SK-N-SH treated with all-trans-retinoic acid at 6 μM for 48 hours (cell line): Measurements from ENCODE around the gene UVRAG.
A peak's percentile ranks its signal among the peaks of the same experiment; 100 is the strongest.

Source experiments
- ATAC-seq: fragments of 200-7000 bp; cut with Tn5 transposase; 3 replicates; pipeline ENCODE4 v1.9.1; 2020; ENCODE audit warnings: mild to moderate bottlenecking, moderate library complexity
- ARNTL ChIP-seq: fragments of 450-650 bp; formaldehyde crosslinking; IDR thresholded peaks from 2 replicates; pipeline ENCODE4 v1.5.0; 2020; ENCODE audit warnings: low read depth, mild to moderate bottlenecking, moderate library complexity, borderline replicate concordance
- BACH2 ChIP-seq: fragments of 250-450 bp; sonication (Bioruptor Pico); IDR thresholded peaks from 2 replicates; pipeline ENCODE4 v1.9.0; 2021; ENCODE audit warnings: mild to moderate bottlenecking, borderline replicate concordance
- ESRRG ChIP-seq: fragments of 250-450 bp; sonication (Bioruptor Pico); IDR thresholded peaks from 2 replicates; pipeline ENCODE4 v1.6.1; 2021; ENCODE audit warnings: mild to moderate bottlenecking
- GLIS3 ChIP-seq: fragments of 250-450 bp; sonication (Bioruptor Pico); IDR thresholded peaks from 2 replicates; pipeline ENCODE4 v1.5.0; 2020; ENCODE audit warnings: mild to moderate bottlenecking, moderate library complexity
- ISL1 ChIP-seq: fragments of 250-450 bp; sonication (Bioruptor Pico); IDR thresholded peaks from 2 replicates; pipeline ENCODE4 v2.1.2; 2022; ENCODE audit warnings: mild to moderate bottlenecking, moderate library complexity
- PPARA ChIP-seq: fragments of 250-450 bp; sonication (Bioruptor Pico); IDR thresholded peaks from 2 replicates; pipeline ENCODE4 v1.5.0; 2020; ENCODE audit warnings: mild to moderate bottlenecking, borderline replicate concordance
- RARB ChIP-seq: fragments of 250-450 bp; sonication (Bioruptor Pico); IDR thresholded peaks from 2 replicates; pipeline ENCODE4 v1.8.0; 2021; ENCODE audit warnings: mild to moderate bottlenecking, moderate library complexity
- SNAI2 ChIP-seq: fragments of 250-450 bp; sonication (Bioruptor Pico); IDR thresholded peaks from 2 replicates; pipeline ENCODE4 v1.5.0; 2020; ENCODE audit warnings: mild to moderate bottlenecking, moderate library complexity
- TCF4 ChIP-seq: fragments of 250-450 bp; sonication (Bioruptor Pico); IDR thresholded peaks from 2 replicates; pipeline ENCODE4 v1.8.0; 2021; ENCODE audit warnings: mild to moderate bottlenecking, moderate library complexity, borderline replicate concordance
- TOX ChIP-seq: fragments of 250-450 bp; sonication (Bioruptor Pico); IDR thresholded peaks from 2 replicates; pipeline ENCODE4 v1.8.0; 2021; ENCODE audit warnings: mild to moderate bottlenecking, moderate library complexity, borderline replicate concordance
- ZC3H10 ChIP-seq: fragments of 250-450 bp; sonication (Bioruptor Pico); IDR thresholded peaks from 2 replicates; pipeline ENCODE4 v1.5.1; 2021; ENCODE audit warnings: mild to moderate bottlenecking, moderate library complexity
- ZFP3 ChIP-seq: fragments of 250-450 bp; sonication (Bioruptor Pico); IDR thresholded peaks from 2 replicates; pipeline ENCODE4 v1.5.0; 2020; ENCODE audit warnings: mild to moderate bottlenecking, moderate library complexity
- ZFP30 ChIP-seq: fragments of 450-650 bp; formaldehyde crosslinking; IDR thresholded peaks from 2 replicates; pipeline ENCODE4 v1.5.0; 2022; ENCODE audit warnings: mild to moderate bottlenecking, moderate library complexity
- ZNF565 ChIP-seq: fragments of 450-650 bp; formaldehyde crosslinking; conservative IDR thresholded peaks from 2 replicates; pipeline ENCODE4 v1.5.0; 2020; ENCODE audit warnings: low read depth, mild to moderate bottlenecking, moderate library complexity
- ZNF8 ChIP-seq: fragments of 450-650 bp; formaldehyde crosslinking; IDR thresholded peaks from 2 replicates; pipeline ENCODE4 v1.5.0; 2020; ENCODE audit warnings: mild to moderate bottlenecking, moderate library complexity
- TF ChIP-seq, protein P1 (sequence below): fragments of 250-450 bp; sonication (Bioruptor Pico); IDR thresholded peaks from 2 replicates; pipeline ENCODE4 v1.8.0; 2020; ENCODE audit warnings: mild to moderate bottlenecking, moderate library complexity, borderline replicate concordance
- TF ChIP-seq, protein P2 (sequence below): fragments of 250-450 bp; sonication (Bioruptor Pico); IDR thresholded peaks from 2 replicates; pipeline ENCODE4 v1.8.0; 2021; ENCODE audit warnings: low read depth, mild to moderate bottlenecking, moderate library complexity, borderline replicate concordance
- TF ChIP-seq, protein P3 (sequence below): fragments of 250-450 bp; sonication (Bioruptor Pico); IDR thresholded peaks from 2 replicates; pipeline ENCODE4 v1.5.1; 2021; ENCODE audit warnings: mild to moderate bottlenecking, moderate library complexity
- TF ChIP-seq, protein P4 (sequence below): fragments of 250-450 bp; sonication (Bioruptor Pico); IDR thresholded peaks from 2 replicates; pipeline ENCODE4 v1.5.0; 2020; ENCODE audit warnings: mild to moderate bottlenecking, moderate library complexity
- TF ChIP-seq, protein P5 (sequence below): fragments of 250-450 bp; sonication (Bioruptor Pico); IDR thresholded peaks from 2 replicates; pipeline ENCODE4 v1.5.1; 2020; ENCODE audit warnings: low read depth, mild to moderate bottlenecking, moderate library complexity

Gene UVRAG

DNA sequence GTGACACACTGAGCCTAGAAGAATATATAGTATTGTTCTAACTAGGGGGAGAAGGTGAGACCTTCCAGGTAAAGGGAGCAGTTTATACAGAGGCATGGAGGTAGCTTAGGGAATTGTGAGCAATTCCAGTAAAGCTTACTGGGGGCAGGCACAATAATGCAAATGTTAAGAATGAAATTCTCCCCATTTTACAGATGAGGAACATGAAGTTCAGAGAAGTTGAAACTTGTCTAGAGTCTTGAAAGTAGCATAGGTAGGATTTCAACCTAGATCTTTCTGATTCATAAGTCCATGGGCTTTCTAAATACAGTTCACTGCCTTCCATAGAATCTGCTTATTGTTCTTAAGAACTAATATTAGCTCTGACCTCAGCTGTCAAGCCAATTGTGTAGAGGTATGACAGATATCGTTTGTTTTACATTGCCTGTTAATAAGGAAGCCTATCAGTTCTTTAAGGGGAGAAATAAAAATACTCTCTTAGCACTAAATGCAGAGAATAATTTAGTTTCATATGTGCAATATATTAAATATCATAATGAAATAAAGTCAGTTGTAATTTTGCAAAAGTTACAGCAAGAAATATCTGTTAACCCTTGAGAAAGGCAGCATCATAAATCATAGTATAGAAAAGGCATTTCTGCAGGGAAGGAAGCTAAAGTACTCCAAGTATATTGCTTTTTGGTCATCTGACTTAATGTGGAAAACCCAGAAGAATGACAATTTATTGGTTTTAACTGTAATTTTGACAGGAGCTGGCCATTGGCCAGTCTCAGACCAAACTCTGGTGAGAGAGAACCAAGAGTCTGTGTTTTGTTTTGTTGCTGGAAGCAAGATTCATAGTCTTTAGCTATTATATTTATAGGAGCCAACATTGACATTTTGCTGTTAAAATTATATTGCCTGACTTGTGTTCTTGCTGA is 181.8 kb downstream of the UVRAG start:
- ATAC-seq = peak; percentile 79
- no peak for TF ChIP-seq GLIS3 (CRISPR knock-in tag)
- peak; percentile 80 for TF ChIP-seq ISL1 (CRISPR knock-in tag)
- TF ChIP-seq TCF4 = no peak
- peak; percentile 71 for TF ChIP-seq ZC3H10 (CRISPR knock-in tag)
- no peak for TF ChIP-seq PPARA
- peak; percentile 69; the same call in 1 of the 2 replicates for TF ChIP-seq TOX (CRISPR knock-in tag)
- TF ChIP-seq, protein P1, sequence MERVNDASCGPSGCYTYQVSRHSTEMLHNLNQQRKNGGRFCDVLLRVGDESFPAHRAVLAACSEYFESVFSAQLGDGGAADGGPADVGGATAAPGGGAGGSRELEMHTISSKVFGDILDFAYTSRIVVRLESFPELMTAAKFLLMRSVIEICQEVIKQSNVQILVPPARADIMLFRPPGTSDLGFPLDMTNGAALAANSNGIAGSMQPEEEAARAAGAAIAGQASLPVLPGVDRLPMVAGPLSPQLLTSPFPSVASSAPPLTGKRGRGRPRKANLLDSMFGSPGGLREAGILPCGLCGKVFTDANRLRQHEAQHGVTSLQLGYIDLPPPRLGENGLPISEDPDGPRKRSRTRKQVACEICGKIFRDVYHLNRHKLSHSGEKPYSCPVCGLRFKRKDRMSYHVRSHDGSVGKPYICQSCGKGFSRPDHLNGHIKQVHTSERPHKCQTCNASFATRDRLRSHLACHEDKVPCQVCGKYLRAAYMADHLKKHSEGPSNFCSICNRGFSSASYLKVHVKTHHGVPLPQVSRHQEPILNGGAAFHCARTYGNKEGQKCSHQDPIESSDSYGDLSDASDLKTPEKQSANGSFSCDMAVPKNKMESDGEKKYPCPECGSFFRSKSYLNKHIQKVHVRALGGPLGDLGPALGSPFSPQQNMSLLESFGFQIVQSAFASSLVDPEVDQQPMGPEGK (CRISPR knock-in tag) = peak; percentile 54; the same call in 1 of the 2 replicates
- TF ChIP-seq, all 23 proteins: peak for 4

DNA sequence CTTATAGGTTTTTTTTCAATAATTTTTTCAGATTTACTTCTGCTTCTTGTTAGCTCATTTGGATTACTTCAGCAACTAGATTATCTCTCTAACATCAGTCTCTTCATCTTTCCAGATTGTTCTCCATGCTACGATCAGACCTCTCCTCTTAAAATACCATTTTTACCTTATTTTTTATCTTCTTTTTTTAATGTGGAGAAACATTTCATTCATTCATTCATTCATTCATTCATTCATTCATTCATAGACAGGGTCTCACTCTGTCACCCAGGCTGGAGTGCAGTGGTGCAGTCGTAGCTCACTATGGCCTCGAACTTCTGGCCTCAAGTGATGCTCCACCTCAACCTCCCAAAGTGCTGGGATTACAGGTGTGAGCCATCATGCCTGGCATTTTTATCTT is 189.4 kb downstream of the UVRAG start:
- no peak for ATAC-seq
- TF ChIP-seq TOX (CRISPR knock-in tag) (no peak), RARB (CRISPR knock-in tag) (no peak), ESRRG (CRISPR knock-in tag) (no peak), ZNF8 (no peak), BACH2 (CRISPR knock-in tag) (no peak), ZC3H10 (CRISPR knock-in tag) (no peak), ZFP30 (CRISPR knock-in tag) (no peak), ZNF565 (no peak), ISL1 (CRISPR knock-in tag) (no peak), TCF4 (no peak), ZFP3 (CRISPR knock-in tag) (no peak), SNAI2 (CRISPR knock-in tag) (no peak), ARNTL (CRISPR knock-in tag) (no peak), GLIS3 (CRISPR knock-in tag) (no peak)
- TF ChIP-seq, protein P1 (CRISPR knock-in tag) = no peak
- TF ChIP-seq, protein P2, sequence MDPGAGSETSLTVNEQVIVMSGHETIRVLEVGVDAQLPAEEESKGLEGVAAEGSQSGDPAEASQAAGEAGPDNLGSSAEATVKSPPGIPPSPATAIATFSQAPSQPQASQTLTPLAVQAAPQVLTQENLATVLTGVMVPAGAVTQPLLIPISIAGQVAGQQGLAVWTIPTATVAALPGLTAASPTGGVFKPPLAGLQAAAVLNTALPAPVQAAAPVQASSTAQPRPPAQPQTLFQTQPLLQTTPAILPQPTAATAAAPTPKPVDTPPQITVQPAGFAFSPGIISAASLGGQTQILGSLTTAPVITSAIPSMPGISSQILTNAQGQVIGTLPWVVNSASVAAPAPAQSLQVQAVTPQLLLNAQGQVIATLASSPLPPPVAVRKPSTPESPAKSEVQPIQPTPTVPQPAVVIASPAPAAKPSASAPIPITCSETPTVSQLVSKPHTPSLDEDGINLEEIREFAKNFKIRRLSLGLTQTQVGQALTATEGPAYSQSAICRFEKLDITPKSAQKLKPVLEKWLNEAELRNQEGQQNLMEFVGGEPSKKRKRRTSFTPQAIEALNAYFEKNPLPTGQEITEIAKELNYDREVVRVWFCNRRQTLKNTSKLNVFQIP (CRISPR knock-in tag) = no peak
- TF ChIP-seq, protein P3, sequence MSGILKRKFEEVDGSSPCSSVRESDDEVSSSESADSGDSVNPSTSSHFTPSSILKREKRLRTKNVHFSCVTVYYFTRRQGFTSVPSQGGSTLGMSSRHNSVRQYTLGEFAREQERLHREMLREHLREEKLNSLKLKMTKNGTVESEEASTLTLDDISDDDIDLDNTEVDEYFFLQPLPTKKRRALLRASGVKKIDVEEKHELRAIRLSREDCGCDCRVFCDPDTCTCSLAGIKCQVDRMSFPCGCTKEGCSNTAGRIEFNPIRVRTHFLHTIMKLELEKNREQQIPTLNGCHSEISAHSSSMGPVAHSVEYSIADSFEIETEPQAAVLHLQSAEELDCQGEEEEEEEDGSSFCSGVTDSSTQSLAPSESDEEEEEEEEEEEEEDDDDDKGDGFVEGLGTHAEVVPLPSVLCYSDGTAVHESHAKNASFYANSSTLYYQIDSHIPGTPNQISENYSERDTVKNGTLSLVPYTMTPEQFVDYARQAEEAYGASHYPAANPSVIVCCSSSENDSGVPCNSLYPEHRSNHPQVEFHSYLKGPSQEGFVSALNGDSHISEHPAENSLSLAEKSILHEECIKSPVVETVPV = no peak
- TF ChIP-seq, protein P4, sequence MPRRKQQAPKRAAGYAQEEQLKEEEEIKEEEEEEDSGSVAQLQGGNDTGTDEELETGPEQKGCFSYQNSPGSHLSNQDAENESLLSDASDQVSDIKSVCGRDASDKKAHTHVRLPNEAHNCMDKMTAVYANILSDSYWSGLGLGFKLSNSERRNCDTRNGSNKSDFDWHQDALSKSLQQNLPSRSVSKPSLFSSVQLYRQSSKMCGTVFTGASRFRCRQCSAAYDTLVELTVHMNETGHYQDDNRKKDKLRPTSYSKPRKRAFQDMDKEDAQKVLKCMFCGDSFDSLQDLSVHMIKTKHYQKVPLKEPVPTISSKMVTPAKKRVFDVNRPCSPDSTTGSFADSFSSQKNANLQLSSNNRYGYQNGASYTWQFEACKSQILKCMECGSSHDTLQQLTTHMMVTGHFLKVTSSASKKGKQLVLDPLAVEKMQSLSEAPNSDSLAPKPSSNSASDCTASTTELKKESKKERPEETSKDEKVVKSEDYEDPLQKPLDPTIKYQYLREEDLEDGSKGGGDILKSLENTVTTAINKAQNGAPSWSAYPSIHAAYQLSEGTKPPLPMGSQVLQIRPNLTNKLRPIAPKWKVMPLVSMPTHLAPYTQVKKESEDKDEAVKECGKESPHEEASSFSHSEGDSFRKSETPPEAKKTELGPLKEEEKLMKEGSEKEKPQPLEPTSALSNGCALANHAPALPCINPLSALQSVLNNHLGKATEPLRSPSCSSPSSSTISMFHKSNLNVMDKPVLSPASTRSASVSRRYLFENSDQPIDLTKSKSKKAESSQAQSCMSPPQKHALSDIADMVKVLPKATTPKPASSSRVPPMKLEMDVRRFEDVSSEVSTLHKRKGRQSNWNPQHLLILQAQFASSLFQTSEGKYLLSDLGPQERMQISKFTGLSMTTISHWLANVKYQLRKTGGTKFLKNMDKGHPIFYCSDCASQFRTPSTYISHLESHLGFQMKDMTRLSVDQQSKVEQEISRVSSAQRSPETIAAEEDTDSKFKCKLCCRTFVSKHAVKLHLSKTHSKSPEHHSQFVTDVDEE (CRISPR knock-in tag) = no peak
- TF ChIP-seq, protein P5, sequence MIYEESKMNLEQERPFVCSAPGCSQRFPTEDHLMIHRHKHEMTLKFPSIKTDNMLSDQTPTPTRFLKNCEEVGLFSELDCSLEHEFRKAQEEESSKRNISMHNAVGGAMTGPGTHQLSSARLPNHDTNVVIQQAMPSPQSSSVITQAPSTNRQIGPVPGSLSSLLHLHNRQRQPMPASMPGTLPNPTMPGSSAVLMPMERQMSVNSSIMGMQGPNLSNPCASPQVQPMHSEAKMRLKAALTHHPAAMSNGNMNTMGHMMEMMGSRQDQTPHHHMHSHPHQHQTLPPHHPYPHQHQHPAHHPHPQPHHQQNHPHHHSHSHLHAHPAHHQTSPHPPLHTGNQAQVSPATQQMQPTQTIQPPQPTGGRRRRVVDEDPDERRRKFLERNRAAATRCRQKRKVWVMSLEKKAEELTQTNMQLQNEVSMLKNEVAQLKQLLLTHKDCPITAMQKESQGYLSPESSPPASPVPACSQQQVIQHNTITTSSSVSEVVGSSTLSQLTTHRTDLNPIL = no peak
